Gastroesophageal sphincter (tissue), 3 donors: Measurements from ENCODE around the gene RBM33.

Experiments used
- CTCF ChIP-seq, 4 experiments: fragments of 200-600 bp in 2 of 4; fragments of 450-650 bp in 2 of 4; sonication (generic) in 1 of 4; IDR thresholded peaks; one replicate each; pipeline ENCODE4 v1.5.1; 2017 to 2019; ENCODE audit warnings: antibody characterized with exemption in 4 of 4, mild to moderate bottlenecking in 2 of 4, moderate library complexity in 2 of 4
- EP300 ChIP-seq: sonication (generic); formaldehyde crosslinking; IDR thresholded peaks from one replicate; pipeline ENCODE4 v1.6.1; 2017; ENCODE audit warnings: antibody characterized with exemption, mild to moderate bottlenecking
- POLR2A ChIP-seq, 2 donors: fragments of 450-650 bp; IDR thresholded peaks; one replicate each; pipeline ENCODE4 v1.6.1; 2017; ENCODE audit warnings: antibody characterized with exemption in 2 of 2, mild to moderate bottlenecking in 2 of 2, moderate library complexity in 1 of 2
- POLR2AphosphoS5 ChIP-seq: sonication (generic); formaldehyde crosslinking; IDR thresholded peaks from one replicate; pipeline ENCODE4 v1.6.1; 2017; ENCODE audit warnings: antibody characterized with exemption

- TF ChIP-seq CTCF (IDR thresholded peaks at IDR 0.05): no peak
- TF ChIP-seq POLR2A (IDR thresholded peaks at IDR 0.05): no peak
- no peak for TF ChIP-seq EP300
- no peak for TF ChIP-seq POLR2AphosphoS5
Measured at GRCh38 chr7:155594961-155595366, 49.5 kb upstream of the RBM33 start.
